OCI-LY1 (cell line): ENCODE data around the gene TMPRSS11A.

ENCODE experiments used
- H2AFZ ChIP-seq: fragments of 200-600 bp; sonication (generic), shearing (Covaris generic); 2 replicates; pipeline ENCODE4 v1.6.0; 2014; ENCODE audit warnings: antibody characterized with exemption, mild to moderate bottlenecking, low read length
- H3F3A ChIP-seq: fragments of 200-600 bp; sonication (generic), shearing (Covaris generic); 2 replicates; pipeline ENCODE4 v1.6.0; 2014; ENCODE audit warnings: mild to moderate bottlenecking, antibody characterized with exemption, low read length, moderate library complexity; ENCODE audit not compliant: insufficient read depth
- H3K27ac ChIP-seq: fragments of 200-600 bp; sonication (generic); 2 replicates; pipeline ENCODE4 v1.5.1; 2014; ENCODE audit warnings: low read length, mixed run types, mild to moderate bottlenecking, low read depth; ENCODE audit not compliant: poor library complexity, severe bottlenecking
- H3K27me3 ChIP-seq: fragments of 200-600 bp; sonication (generic); 2 replicates; pipeline ENCODE4 v1.6.0; 2014; ENCODE audit warnings: antibody characterized with exemption, mild to moderate bottlenecking, low read length, moderate library complexity; ENCODE audit not compliant: insufficient read depth
- H3K36me3 ChIP-seq: fragments of 200-600 bp; sonication (generic); 2 replicates; pipeline ENCODE4 v1.6.1; 2014; ENCODE audit warnings: mild to moderate bottlenecking, antibody characterized with exemption, low read length, moderate library complexity, mixed read lengths; ENCODE audit not compliant: insufficient read depth
- H3K4me1 ChIP-seq: fragments of 200-600 bp; sonication (generic); 2 replicates; pipeline ENCODE4 v1.5.1; 2014; ENCODE audit warnings: mild to moderate bottlenecking, low read length, moderate library complexity; ENCODE audit not compliant: insufficient read depth, severe bottlenecking
- H3K4me2 ChIP-seq: fragments of 200-600 bp; sonication (generic), shearing (Covaris generic); 2 replicates; pipeline ENCODE4 v1.6.1; 2014; ENCODE audit warnings: low read length
- H3K4me3 ChIP-seq: fragments of 200-600 bp; sonication (generic); 2 replicates; pipeline ENCODE4 v1.5.1; 2014; ENCODE audit warnings: low read length, low read depth, mild to moderate bottlenecking, mixed read lengths; ENCODE audit not compliant: poor library complexity, severe bottlenecking
- H3K79me2 ChIP-seq: fragments of 200-600 bp; shearing (Covaris generic); 2 replicates; pipeline ENCODE4 v1.6.1; 2016; ENCODE audit warnings: mixed run types, low read length, mixed read lengths; ENCODE audit not compliant: insufficient read depth
- H3K9ac ChIP-seq: fragments of 200-600 bp; sonication (generic), shearing (Covaris generic); 2 replicates; pipeline ENCODE4 v1.6.1; 2014; ENCODE audit warnings: mild to moderate bottlenecking, low read length, mixed read lengths
- H3K9me2 ChIP-seq: fragments of 200-600 bp; sonication (generic), shearing (Covaris generic); 2 replicates; pipeline ENCODE4 v1.6.1; 2014; ENCODE audit warnings: low read depth, mild to moderate bottlenecking, low read length, mixed read lengths
- H3K9me3 ChIP-seq: fragments of 200-600 bp; shearing (Covaris generic); 2 replicates; pipeline ENCODE4 v1.6.1; 2014; ENCODE audit warnings: low read length, mixed read lengths
- H4K20me1 ChIP-seq: fragments of 200-600 bp; sonication (generic), shearing (Covaris generic); 2 replicates; pipeline ENCODE4 v1.6.0; 2016; ENCODE audit warnings: mild to moderate bottlenecking, low read length; ENCODE audit not compliant: insufficient read depth
- EZH2 ChIP-seq: fragments of 200-600 bp; sonication (generic), shearing (Covaris generic); IDR thresholded peaks from 2 replicates; pipeline ENCODE4 v1.8.0; 2017; ENCODE audit warnings: borderline replicate concordance, mixed run types, mild to moderate bottlenecking, antibody characterized with exemption, low read length, moderate library complexity, mixed read lengths
- TF ChIP-seq, protein P1 (sequence below): fragments of 200-600 bp; sonication (generic), shearing (Covaris generic); IDR thresholded peaks from 2 replicates; pipeline ENCODE4 v1.5.1; 2017; ENCODE audit warnings: mild to moderate bottlenecking, antibody characterized with exemption, low read length, moderate library complexity, mixed read lengths

The TMPRSS11A gene

DNA sequence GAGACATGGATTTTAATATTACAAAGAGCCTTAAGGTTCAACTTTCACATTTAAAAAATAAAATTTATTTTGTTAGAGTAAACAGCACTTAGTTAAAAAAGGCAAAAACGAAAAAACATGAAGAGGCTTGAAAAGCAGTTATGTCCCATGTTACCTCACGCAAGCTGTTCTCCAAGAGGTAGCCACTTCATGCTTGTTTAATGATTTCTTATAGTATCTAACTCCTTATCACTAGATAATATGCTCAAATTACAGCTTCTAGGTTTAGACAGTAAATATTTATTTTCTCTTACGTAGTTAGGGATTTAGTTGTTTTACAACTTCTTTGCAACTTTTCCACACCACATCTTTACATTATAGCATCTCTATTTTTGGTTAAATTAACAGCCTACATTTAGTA, 51.7 kb downstream of the TMPRSS11A start:
- no peak overlapping the region for H3K4me3 ChIP-seq
- no peaks in the 10 kb centered on the region for H3K4me1 ChIP-seq
- no peak overlapping the region for H3K27ac ChIP-seq
- H3K4me2 ChIP-seq, result no peak overlapping the region
- H4K20me1 ChIP-seq, result no peaks in the 10 kb centered on the region
- H3K9me3 ChIP-seq, result no peaks in the 10 kb centered on the region
- no peak overlapping the region for H2AFZ ChIP-seq
- H3F3A ChIP-seq, result no peaks in the 10 kb centered on the region
- H3K9ac ChIP-seq, result no peak overlapping the region
- H3K9me2 ChIP-seq, result no peaks in the 10 kb centered on the region
- TF ChIP-seq, protein P1, sequence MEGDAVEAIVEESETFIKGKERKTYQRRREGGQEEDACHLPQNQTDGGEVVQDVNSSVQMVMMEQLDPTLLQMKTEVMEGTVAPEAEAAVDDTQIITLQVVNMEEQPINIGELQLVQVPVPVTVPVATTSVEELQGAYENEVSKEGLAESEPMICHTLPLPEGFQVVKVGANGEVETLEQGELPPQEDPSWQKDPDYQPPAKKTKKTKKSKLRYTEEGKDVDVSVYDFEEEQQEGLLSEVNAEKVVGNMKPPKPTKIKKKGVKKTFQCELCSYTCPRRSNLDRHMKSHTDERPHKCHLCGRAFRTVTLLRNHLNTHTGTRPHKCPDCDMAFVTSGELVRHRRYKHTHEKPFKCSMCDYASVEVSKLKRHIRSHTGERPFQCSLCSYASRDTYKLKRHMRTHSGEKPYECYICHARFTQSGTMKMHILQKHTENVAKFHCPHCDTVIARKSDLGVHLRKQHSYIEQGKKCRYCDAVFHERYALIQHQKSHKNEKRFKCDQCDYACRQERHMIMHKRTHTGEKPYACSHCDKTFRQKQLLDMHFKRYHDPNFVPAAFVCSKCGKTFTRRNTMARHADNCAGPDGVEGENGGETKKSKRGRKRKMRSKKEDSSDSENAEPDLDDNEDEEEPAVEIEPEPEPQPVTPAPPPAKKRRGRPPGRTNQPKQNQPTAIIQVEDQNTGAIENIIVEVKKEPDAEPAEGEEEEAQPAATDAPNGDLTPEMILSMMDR, result no peak
- TF ChIP-seq EZH2, result no peak
- H3K79me2 ChIP-seq, result no peaks in the 10 kb centered on the region
- H3K27me3 ChIP-seq, result no peaks in the 10 kb centered on the region
- no peaks in the 10 kb centered on the region for H3K36me3 ChIP-seq

DNA sequence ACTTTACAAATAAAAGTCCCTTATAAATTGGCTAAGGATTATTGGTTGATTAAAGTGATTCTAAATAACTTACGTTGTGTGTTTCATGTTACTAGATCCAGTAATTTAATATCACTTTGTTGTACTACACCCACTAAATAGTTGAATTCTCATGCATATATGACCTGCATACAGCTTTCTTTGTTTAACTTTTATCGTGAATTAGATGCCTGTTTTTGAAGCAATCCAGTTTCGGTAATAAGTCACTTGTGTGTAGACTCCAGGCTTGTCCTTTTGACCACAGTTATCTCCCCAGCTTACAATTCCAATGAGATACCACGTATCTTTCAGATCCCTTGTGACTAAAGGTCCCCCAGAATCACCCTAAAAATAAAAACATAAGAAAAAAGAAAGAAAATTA, 52.2 kb downstream of the TMPRSS11A start:
- no peak overlapping the region for H3K27ac ChIP-seq
- no peak overlapping the region for H3K9ac ChIP-seq
- no peaks in the 10 kb centered on the region for H3K36me3 ChIP-seq
- no peaks in the 10 kb centered on the region for H3F3A ChIP-seq
- no peak overlapping the region for H2AFZ ChIP-seq
- no peak for TF ChIP-seq EZH2
- TF ChIP-seq, protein P1, result no peak
- H3K27me3 ChIP-seq, result no peaks in the 10 kb centered on the region
- H3K4me1 ChIP-seq, result no peaks in the 10 kb centered on the region
- H3K4me3 ChIP-seq, result no peak overlapping the region
- H3K4me2 ChIP-seq, result no peak overlapping the region
- no peaks in the 10 kb centered on the region for H3K9me2 ChIP-seq
- H3K9me3 ChIP-seq, result no peaks in the 10 kb centered on the region
- H3K79me2 ChIP-seq, result no peaks in the 10 kb centered on the region
- no peaks in the 10 kb centered on the region for H4K20me1 ChIP-seq

DNA sequence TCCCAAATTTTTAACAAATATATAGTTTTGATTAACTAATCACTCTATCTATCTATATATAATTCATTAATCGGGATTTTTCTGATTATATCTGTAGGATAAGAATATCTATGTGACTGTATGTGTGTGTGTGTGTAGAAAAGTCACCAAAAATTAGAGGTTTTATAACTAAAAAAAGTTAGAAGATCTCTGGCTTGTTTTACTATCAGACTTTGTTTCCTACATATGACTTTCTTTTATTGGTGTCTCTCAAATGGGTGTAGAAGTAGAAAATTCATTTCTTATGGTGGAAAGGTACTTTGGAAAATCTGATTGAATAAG, 52.7 kb downstream of the TMPRSS11A start:
- no peak for TF ChIP-seq EZH2
- TF ChIP-seq, protein P1, result no peak; the same call in 1 of the 2 replicates
- no peaks in the 10 kb centered on the region for H3K9me2 ChIP-seq
- no peak overlapping the region for H2AFZ ChIP-seq
- no peaks in the 10 kb centered on the region for H3F3A ChIP-seq
- no peaks in the 10 kb centered on the region for H3K27me3 ChIP-seq
- no peaks in the 10 kb centered on the region for H3K9me3 ChIP-seq
- no peak overlapping the region for H3K9ac ChIP-seq
- H4K20me1 ChIP-seq, result no peaks in the 10 kb centered on the region
- H3K36me3 ChIP-seq, result no peaks in the 10 kb centered on the region
- H3K27ac ChIP-seq, result no peak overlapping the region
- H3K4me3 ChIP-seq, result no peak overlapping the region
- no peaks in the 10 kb centered on the region for H3K79me2 ChIP-seq
- no peaks in the 10 kb centered on the region for H3K4me1 ChIP-seq
- H3K4me2 ChIP-seq, result no peak overlapping the region
